Measurements from ENCODE around the gene MKNK1. TPM values are rescaled to one million over a fixed set of nuclear protein-coding genes. Genes with fewer than 3 reads are reported as not detected.

The MKNK1 gene
- polyA plus RNA-seq, 1 donor (not counting 4 experiments of a cell fraction or from before 2014, with no cell fraction given): 55.7 TPM

DNA sequence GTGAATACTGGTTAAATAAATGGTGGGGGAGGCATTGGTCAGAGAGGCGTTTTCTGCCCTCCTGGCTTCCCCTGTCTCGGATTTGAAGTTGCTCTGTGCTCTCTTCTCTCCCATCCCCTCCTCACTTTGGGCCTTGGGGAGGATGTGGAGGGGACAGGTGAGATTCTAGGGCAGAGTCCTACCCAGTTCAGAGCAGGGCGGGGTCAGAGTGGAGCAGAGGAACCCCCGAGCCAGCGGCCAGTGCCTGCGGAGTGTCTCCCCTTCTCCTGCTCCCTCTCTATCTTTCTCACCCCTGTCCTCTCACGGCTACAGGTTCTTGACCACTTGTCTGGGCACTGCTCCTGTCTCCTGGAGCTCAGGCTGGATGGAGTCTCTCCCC lies 60.7 kb downstream of the MKNK1 start:
- TF ChIP-seq, protein P1, sequence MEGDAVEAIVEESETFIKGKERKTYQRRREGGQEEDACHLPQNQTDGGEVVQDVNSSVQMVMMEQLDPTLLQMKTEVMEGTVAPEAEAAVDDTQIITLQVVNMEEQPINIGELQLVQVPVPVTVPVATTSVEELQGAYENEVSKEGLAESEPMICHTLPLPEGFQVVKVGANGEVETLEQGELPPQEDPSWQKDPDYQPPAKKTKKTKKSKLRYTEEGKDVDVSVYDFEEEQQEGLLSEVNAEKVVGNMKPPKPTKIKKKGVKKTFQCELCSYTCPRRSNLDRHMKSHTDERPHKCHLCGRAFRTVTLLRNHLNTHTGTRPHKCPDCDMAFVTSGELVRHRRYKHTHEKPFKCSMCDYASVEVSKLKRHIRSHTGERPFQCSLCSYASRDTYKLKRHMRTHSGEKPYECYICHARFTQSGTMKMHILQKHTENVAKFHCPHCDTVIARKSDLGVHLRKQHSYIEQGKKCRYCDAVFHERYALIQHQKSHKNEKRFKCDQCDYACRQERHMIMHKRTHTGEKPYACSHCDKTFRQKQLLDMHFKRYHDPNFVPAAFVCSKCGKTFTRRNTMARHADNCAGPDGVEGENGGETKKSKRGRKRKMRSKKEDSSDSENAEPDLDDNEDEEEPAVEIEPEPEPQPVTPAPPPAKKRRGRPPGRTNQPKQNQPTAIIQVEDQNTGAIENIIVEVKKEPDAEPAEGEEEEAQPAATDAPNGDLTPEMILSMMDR (optimal IDR thresholded peaks at IDR 0.05 in 1 of 3, IDR thresholded peaks at IDR 0.05 in 1 of 3, conservative IDR thresholded peaks at IDR 0.05 in 1 of 3; ENCODE audit: extremely low read depth in 1 of 3, insufficient read depth in 2 of 3, low read length in 3 of 3): no peak
- TF ChIP-seq EZH2 (IDR thresholded peaks at IDR 0.05; ENCODE audit: low read length): no peak
- no peaks in the 10 kb centered on the region for H3K9me3 ChIP-seq (ENCODE audit: control insufficient read depth, low read depth, low read length)
- H3K4me2 ChIP-seq (ENCODE audit: control insufficient read depth, extremely low read depth, insufficient read depth, low read depth, low read length): no peak overlapping the region
- FAIRE-seq (no peak), DNase-seq (ENCODE audit: low read depth, low spot score) (no peak)
- H3K9me1 ChIP-seq (ENCODE audit: control insufficient read depth, extremely low read depth, insufficient read depth, low read length): no peaks in the 10 kb centered on the region
- no peak overlapping the region for H3K9ac ChIP-seq (ENCODE audit: control insufficient read depth, extremely low read depth, insufficient read depth, low read length)
- no peaks in the 10 kb centered on the region for H3K79me2 ChIP-seq (ENCODE audit: control insufficient read depth, insufficient read depth, low read length)
- no peak overlapping the region for H2AFZ ChIP-seq (ENCODE audit: control insufficient read depth, low read length)
- no peaks in the 10 kb centered on the region for H3K36me3 ChIP-seq (ENCODE audit: control insufficient read depth in 2 of 2, extremely low read depth in 1 of 2, insufficient read depth in 2 of 2, low read length in 2 of 2)
- dilution Hi-C loops (cut with MboI; ENCODE audit: extremely low pct_ligation_motif_present, low sequenced_read_pairs): no loop called here
- peaks cover 3% of the 10 kb centered on the region for H3K4me1 ChIP-seq (ENCODE audit: control insufficient read depth, extremely low read depth, insufficient read depth, low read length)
- no peak overlapping the region for H3K4me3 ChIP-seq (ENCODE audit: control insufficient read depth in 2 of 3, extremely low read depth in 1 of 3, insufficient read depth in 2 of 3, low read depth in 1 of 3, low read length in 3 of 3)
- no peaks in the 10 kb centered on the region for H4K20me1 ChIP-seq (ENCODE audit: control insufficient read depth, extremely low read depth, insufficient read depth, low read length)
- H3K27me3 ChIP-seq (ENCODE audit: control insufficient read depth, extremely low read depth, insufficient read depth, low read length): peaks cover 44% of the 10 kb centered on the region
- H3K27ac ChIP-seq (ENCODE audit: control insufficient read depth, insufficient read depth, low read length): no peak overlapping the region

DNA sequence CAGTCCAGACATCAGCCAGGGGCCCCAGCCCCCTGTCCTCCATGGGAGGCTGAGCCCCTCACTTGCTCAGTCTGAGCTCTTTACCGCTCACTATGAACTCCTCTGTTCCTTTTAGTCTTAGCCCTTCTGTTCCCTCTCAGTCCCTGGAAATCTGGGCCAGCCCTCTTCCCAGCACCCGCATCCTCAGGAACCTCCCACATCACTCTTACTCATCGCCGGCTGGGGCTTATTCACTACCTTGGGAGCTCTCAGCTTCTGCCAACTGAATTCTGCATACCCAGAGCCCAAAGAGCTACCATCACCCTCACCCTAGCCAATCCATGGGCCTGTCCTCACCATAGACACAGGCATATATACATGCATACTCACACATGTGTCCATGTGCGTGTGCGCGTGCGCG lies 64.1 kb downstream of the MKNK1 start:
- H3K9me3 ChIP-seq (ENCODE audit: control insufficient read depth, low read depth, low read length): no peaks in the 10 kb centered on the region
- H3K27ac ChIP-seq (ENCODE audit: control insufficient read depth, insufficient read depth, low read length): no peak overlapping the region
- no peaks in the 10 kb centered on the region for H3K79me2 ChIP-seq (ENCODE audit: control insufficient read depth, insufficient read depth, low read length)
- H2AFZ ChIP-seq (ENCODE audit: control insufficient read depth, low read length): no peak overlapping the region
- no peak for DNase-seq (ENCODE audit: low read depth, low spot score)
- H3K36me3 ChIP-seq (ENCODE audit: control insufficient read depth in 2 of 2, extremely low read depth in 1 of 2, insufficient read depth in 2 of 2, low read length in 2 of 2): no peaks in the 10 kb centered on the region
- no peak for TF ChIP-seq EZH2 (IDR thresholded peaks at IDR 0.05; ENCODE audit: low read length)
- TF ChIP-seq, protein P1 (optimal IDR thresholded peaks at IDR 0.05 in 1 of 3, IDR thresholded peaks at IDR 0.05 in 1 of 3, conservative IDR thresholded peaks at IDR 0.05 in 1 of 3; ENCODE audit: extremely low read depth in 1 of 3, insufficient read depth in 2 of 3, low read length in 3 of 3): no peak
- peaks cover 31% of the 10 kb centered on the region for H3K27me3 ChIP-seq (ENCODE audit: control insufficient read depth, extremely low read depth, insufficient read depth, low read length)
- H3K4me1 ChIP-seq (ENCODE audit: control insufficient read depth, extremely low read depth, insufficient read depth, low read length): peaks cover 3% of the 10 kb centered on the region
- FAIRE-seq: peak; percentile 87
- dilution Hi-C loops (cut with MboI; ENCODE audit: extremely low pct_ligation_motif_present, low sequenced_read_pairs): no loop called here
- H3K4me2 ChIP-seq (ENCODE audit: control insufficient read depth, extremely low read depth, insufficient read depth, low read depth, low read length): no peak overlapping the region
- no peaks in the 10 kb centered on the region for H4K20me1 ChIP-seq (ENCODE audit: control insufficient read depth, extremely low read depth, insufficient read depth, low read length)
- H3K9ac ChIP-seq (ENCODE audit: control insufficient read depth, extremely low read depth, insufficient read depth, low read length): no peak overlapping the region
- H3K9me1 ChIP-seq (ENCODE audit: control insufficient read depth, extremely low read depth, insufficient read depth, low read length): no peaks in the 10 kb centered on the region
- no peak overlapping the region for H3K4me3 ChIP-seq (ENCODE audit: control insufficient read depth in 2 of 3, extremely low read depth in 1 of 3, insufficient read depth in 2 of 3, low read depth in 1 of 3, low read length in 3 of 3)
